Measurements from ENCODE around the gene KNTC1.

GRCh38 chr12:122665349-122665748 lies 138.3 kb downstream of the KNTC1 start:
- TF ChIP-seq POLR2A (IDR thresholded peaks at IDR 0.05; ENCODE audit: low read length) (no peak), GATA1 (IDR thresholded peaks at IDR 0.05; ENCODE audit: low read depth, low read length) (no peak)
